Skeletal muscle cell (primary cell): ENCODE measurements around the gene TBX3.

ENCODE experiments used
- DNase-seq: peaks from one replicate; pipeline ENCODE4 v3.0.0-alpha.2; 2010; ENCODE audit warnings: low read depth
- H3K4me3 ChIP-seq: 2 replicates; pipeline ENCODE4 v1.5.1; 2011; ENCODE audit warnings: low read depth, mild to moderate bottlenecking, control low read depth, low read length, moderate library complexity

Gene TBX3

DNA sequence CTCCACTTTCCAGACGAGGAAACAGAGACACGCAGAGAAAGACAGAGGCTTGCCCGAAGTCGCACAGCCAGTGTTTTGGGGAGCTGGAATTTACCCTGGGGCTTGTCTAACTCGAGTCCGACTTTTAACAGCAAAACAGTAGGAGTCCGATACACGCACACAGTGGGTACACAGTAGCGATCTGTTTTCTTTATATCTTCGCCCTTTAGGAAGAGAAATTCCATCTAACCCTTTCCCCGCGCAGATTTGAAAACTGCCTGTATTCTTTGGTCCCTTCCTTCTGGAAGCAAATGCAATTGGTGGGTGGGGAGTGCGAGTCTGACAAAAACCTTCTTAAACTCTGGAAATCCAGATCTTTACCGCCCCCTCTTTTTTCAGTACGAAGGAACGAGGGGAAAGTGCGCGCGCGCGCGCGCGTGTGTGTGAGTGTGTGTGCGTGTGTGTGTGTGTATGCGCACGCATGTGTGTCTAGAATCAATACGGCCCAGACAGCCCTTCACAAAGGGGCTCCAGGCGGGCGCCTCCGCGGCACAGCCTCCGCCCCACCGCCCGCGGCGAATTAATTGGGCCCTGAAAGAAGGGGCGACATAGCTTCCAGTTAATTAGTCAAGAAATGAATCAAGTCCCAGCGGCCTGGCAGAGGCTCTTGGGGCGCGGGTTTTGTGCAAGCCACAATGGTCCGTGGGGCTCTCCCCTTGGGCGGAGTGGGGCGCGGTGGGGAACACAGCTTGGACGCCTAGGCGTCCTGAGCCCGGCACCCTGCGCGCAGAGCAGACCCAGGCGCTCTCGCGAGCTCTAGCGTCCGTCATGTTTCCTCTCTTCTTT is 14.0 kb upstream of the TBX3 start:
- H3K4me3 ChIP-seq, result peak overlapping the region; percentile 49
- DNase-seq, result no peak

GRCh38 chr12:114697243-114697716 is 13.3 kb upstream of the TBX3 start:
- H3K4me3 ChIP-seq, result no peak overlapping the region
- DNase-seq, result no peak

DNA sequence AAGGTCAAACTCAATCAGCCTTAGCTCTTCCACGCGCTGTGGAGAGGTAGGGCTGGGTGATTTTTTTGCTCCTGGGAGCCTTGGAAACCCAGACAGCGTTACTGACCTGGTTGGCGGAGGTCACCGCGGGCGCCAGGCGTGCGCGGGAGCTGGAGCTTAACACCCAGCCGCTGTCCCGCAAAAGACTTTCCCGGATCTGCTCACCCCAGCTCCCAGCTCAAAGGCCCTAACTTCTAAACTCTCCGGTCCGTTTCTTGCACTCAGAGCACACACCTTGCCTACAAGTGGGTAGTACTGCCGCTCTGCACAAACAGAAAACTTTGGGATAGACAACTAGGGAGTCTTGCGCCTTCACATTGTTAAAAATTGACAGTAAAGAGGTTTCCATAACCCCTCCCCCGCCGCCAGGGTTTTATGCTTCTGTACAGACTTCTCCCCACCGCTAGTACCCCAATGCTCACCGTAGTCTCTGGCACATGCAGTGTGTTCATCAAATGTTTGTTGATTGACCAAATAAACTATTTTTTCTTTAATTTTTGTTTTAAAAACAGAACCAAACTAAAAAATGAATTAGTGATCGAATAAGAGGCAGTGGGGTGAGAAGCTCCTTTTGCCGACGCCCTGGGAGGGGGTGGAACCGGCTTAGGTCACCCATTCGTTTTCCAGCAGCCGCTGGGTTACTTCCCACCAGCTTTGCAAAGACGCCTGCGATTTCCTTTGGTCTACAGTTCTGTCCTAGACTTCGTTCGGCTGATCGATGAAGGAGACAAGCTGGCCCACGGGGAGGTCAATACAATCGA is 12.7 kb upstream of the TBX3 start:
- DNase-seq, result no peak
- H3K4me3 ChIP-seq, result no peak overlapping the region

DNA sequence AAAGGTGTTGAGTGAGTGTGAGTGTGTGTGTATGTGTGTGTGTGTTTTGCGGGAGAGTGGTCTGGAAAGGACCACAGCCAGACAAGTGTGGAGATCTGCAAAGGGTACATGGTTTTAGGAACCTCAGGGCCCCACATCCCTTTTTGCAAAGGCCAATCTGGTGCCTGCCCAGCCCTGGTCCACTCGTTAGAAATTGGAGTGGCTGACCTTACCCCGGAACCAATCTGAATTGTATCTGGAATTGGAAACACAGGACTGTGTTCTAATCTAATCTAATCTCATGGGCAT is 11.3 kb upstream of the TBX3 start:
- no peak overlapping the region for H3K4me3 ChIP-seq
- DNase-seq, result no peak

GRCh38 chr12:114694436-114695304 is 10.7 kb upstream of the TBX3 start:
- DNase-seq, result no peak
- H3K4me3 ChIP-seq, result no peak overlapping the region

DNA sequence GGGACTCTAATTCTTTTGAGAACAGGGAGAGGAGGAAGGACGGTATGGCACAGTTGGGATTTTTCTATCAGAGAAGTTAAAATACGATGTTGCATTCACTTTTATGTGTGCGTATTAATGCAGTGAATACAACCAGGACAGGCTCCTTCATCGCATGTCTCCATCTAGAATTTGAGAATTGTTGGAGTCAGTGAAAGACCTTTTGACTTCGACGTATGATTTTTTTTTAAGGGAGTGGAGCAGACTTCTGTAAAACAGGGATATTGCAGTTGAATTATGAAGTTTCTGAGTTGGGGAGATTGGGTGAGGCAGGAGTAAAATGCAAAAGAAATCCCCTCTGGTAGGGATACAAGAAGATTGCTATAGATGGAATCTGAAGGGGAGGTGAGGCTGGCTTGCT is 9.6 kb upstream of the TBX3 start:
- DNase-seq, result no peak
- no peak overlapping the region for H3K4me3 ChIP-seq

GRCh38 chr12:114693059-114693531 is 9.1 kb upstream of the TBX3 start:
- peak overlapping the region; percentile 54 for H3K4me3 ChIP-seq
- no peak for DNase-seq

GRCh38 chr12:114692186-114693058 is 8.4 kb upstream of the TBX3 start:
- peak overlapping the region; percentile 54 for H3K4me3 ChIP-seq

DNA sequence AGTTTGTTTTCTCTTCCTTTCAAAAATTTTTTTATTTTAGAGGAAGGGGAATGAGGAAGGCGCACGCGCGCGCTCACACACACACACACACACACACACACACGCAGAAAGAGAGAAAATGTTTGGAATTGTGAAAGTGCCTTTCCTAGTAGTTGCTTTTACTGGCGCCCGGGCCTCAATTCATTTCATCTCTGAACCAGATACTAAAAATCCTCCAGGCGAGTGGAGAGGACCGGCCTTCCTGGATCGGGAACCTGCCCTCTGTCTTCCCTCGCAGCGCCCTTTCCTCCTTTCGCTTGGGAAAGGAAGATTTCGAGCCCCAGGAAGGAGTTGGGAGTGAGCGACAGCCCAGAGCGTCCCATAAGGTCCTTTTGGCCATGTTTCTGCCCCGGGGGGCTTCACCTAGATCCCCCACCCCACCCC is 7.8 kb upstream of the TBX3 start:
- peak overlapping the region; percentile 54 for H3K4me3 ChIP-seq
- DNase-seq, result no peak

More at GRCh38 chr12:114692186-114693058, 8.4 kb upstream of the TBX3 start:
- no peak for DNase-seq

DNA sequence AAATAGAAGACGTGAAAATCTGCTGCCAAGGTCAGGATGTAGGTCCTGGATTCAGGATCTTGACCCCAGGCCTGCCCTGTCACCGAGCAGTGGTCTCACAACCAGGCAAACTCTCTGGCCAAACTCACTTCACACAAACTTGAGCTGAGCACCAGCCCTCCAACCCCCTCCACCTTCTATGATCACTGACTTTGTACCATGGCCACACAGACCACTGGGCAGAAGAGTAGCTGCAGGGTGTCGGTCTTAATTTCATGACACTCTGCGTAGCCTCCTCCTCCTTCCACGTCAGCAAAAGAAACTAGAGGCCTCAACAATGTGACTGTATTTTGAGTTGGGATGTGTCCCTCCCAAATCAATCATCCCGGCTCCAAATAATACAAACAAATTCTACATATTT is 7.2 kb upstream of the TBX3 start:
- no peak overlapping the region for H3K4me3 ChIP-seq
- DNase-seq, result no peak

DNA sequence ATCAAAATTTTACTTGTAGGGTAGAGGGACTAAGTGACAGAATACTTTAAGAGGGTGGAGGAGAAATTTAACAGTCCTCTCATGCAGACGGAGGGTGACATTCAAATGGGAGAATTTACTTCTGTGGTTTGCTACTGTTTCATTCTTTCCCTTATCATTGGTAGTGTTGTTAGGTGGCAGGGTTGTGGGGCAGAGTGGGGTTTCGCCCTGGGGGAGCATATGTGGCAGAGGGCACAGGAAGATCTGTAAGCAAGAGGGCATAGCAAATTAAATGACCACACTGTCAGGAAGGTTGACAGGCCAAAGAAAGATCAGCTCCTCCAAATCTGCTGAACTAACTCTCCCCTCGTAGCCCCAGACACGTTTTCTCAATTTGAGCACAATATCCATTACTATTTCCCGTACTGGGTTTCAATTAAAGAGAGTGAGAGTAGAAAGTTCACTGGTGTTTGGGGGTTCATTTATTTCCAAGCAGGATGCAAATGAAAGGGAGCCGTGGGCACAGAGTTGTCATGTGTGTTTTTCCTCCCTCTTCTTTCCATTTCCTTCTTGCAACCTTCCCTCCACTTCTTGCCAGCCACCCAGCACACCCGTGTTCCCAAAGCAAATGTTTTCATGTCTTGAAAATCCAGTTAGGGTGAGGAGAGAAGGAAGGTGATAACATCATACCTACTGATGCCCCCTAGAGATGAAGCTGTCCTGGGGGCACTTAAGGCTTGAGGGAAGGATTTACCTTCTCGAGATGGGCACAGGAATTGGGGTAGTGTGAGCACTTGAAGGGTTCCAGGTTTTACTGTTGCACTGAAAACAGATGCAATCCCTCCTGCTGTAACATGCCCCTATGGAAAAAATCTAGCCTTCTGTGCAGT is 6.5 kb upstream of the TBX3 start:
- H3K4me3 ChIP-seq, result no peak overlapping the region
- no peak for DNase-seq

DNA sequence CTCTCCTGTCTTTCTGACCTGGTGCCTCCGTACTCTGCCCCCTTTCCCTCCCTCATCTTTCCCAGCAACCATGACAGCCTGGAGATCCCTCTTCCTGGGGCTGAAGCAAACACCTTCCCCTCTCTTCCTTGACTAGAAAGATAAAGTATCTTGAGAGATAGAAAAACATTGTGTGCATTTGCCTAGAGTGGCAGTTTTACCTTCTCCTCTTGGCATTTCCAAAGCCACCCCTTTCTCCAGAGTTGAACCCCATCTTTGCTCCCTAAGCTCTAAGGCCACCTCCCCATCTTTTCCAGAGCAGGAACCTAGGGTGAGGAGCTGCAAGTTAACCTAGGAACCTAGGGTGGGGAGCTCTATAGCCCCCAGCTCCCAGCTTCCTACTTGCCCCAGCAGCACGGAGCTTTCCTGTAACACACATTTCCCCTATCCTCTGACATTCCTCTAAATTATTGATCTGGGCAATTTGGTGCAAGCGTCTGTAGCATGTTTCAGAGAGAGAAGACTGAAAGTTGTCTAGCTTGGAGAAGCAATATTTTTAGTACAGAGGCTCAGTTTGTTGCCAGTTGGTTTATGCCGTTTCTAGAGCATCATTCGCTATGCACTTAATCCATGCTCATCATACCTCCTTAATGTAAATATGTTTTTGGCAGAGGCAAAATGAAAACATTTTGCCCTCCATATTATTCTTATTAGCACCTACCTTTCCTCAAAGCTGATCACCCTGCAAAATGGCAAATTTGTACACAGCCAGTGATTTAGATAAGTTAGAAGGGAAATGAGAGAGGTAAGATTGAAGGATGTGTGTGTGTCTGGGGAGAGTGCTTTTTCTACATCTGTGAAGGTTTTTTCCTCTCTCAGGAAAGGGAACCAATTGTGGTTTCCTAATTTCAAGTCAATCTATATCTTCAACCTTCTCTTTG is 5.4 kb upstream of the TBX3 start:
- no peak overlapping the region for H3K4me3 ChIP-seq
- no peak for DNase-seq

- no peak for DNase-seq
- no peak overlapping the region for H3K4me3 ChIP-seq
Measured at GRCh38 chr12:114688256-114688845, 4.4 kb upstream of the TBX3 start.

DNA sequence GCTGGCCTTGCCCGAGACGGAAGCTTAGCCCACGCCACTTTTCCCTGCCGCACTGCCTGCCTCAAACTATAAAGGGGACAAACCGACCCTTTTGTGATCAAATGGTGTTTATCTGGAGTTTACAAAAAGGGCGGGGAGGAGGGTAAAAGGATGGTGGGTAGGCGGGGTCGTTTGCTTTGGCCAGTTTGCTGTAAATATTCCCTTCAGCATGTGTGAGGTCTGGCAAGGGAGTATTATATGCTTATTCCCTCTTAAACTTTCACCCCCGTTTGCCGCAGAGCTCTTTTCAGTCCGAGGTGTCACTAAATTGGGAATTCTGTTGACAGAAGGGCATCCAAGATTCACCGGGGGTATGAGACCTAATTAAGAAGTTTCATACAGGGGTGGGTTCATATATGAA is 3.8 kb upstream of the TBX3 start:
- H3K4me3 ChIP-seq, result no peak overlapping the region
- DNase-seq, result no peak

- no peak overlapping the region for H3K4me3 ChIP-seq
- no peak for DNase-seq
Measured at GRCh38 chr12:114686773-114687500, 3.0 kb upstream of the TBX3 start.

DNA sequence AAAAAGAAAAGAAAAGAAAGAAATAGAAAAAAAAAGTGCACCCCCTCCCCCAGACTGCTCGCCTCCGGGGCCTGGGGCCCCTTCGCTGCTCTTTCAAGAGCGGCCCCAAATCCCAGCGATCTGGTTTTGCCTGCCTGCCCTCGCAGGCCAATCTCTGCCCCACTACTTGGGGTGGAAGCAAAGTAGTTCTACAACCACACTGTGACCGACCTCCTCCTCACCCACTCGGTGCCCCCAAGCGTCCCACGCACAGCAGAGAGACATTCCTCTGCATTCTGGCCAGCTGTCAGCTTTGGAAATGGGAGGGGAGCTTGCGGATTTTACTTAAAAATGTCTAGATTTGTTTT is 2.4 kb upstream of the TBX3 start:
- H3K4me3 ChIP-seq, result no peak overlapping the region
- no peak for DNase-seq
